A673 (cell line): ENCODE results near the gene UPK1B.

ENCODE experiments used
- EZH2 ChIP-seq: fragments of 200-600 bp; sonication (generic); IDR thresholded peaks from 2 replicates; pipeline ENCODE4 v1.6.1; 2017; ENCODE audit warnings: borderline replicate concordance, low read depth, mild to moderate bottlenecking, mixed read lengths, antibody characterized with exemption, low read length; ENCODE audit not compliant: poor library complexity, severe bottlenecking
- TF ChIP-seq, protein P1 (sequence below): fragments of 300-800, 200-600 bp; sonication (generic); conservative IDR thresholded peaks from 2 replicates; pipeline ENCODE4 v1.5.1; 2017; ENCODE audit warnings: low read depth, mild to moderate bottlenecking, antibody characterized with exemption, low read length, moderate library complexity, mixed read lengths

DNA sequence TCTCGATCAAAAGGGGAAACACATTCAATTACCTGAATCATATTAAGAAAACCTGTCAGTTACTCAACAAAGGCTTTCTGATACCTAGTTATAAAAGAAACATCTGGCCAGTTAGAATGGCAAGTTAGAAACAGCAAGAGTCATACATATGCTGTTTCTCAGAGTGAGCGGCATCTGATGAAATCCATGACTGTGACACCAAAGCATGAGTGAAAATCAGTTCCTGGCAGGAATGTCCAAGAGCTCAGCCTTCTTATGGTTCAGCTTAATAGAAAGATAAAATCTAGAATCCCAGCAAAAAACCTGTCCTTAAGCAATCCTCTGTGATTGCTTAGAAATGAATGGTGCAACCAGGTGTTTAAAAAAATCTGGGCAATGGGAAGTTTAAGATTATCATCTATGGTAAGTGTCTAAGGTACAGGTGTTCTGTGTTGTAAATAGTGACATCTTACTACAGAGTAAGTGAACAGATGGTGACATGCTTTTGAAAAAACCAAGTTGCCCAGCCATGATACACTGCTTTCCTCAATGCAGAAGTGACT lies 48.5 kb downstream of the UPK1B start:
- no peak for TF ChIP-seq EZH2
- TF ChIP-seq, protein P1, sequence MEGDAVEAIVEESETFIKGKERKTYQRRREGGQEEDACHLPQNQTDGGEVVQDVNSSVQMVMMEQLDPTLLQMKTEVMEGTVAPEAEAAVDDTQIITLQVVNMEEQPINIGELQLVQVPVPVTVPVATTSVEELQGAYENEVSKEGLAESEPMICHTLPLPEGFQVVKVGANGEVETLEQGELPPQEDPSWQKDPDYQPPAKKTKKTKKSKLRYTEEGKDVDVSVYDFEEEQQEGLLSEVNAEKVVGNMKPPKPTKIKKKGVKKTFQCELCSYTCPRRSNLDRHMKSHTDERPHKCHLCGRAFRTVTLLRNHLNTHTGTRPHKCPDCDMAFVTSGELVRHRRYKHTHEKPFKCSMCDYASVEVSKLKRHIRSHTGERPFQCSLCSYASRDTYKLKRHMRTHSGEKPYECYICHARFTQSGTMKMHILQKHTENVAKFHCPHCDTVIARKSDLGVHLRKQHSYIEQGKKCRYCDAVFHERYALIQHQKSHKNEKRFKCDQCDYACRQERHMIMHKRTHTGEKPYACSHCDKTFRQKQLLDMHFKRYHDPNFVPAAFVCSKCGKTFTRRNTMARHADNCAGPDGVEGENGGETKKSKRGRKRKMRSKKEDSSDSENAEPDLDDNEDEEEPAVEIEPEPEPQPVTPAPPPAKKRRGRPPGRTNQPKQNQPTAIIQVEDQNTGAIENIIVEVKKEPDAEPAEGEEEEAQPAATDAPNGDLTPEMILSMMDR: no peak
